GM12878 (cell line): ENCODE measurements around the gene MOCOS. TPM values are rescaled to one million over a fixed set of nuclear protein-coding genes. Genes with fewer than 3 reads are reported as not detected.

Source experiments
- ATF3 ChIP-seq: IDR thresholded peaks from 2 replicates; pipeline ENCODE4 v1.6.1; 2011; ENCODE audit warnings: low read depth, mild to moderate bottlenecking, low read length, moderate library complexity, borderline replicate concordance; ENCODE audit errors: extremely low read depth
- BACH1 ChIP-seq: fragments of 450-650 bp; IDR thresholded peaks from 2 replicates; pipeline ENCODE4 v1.6.1; 2017; ENCODE audit warnings: mild to moderate bottlenecking, borderline replicate concordance
- BHLHE40 ChIP-seq, 2 experiments: fragments of 450-650 bp in 1 of 2; IDR thresholded peaks; 2 replicates each; pipeline ENCODE4 v1.6.1; 2011 to 2017; ENCODE audit warnings: low read depth in 2 of 2, borderline replicate concordance in 1 of 2, improper control_type of control experiment in 1 of 2, low read length in 1 of 2, mild to moderate bottlenecking in 1 of 2
- CBX5 ChIP-seq: sonication (generic); IDR thresholded peaks from 2 replicates; pipeline ENCODE4 v1.6.1; 2016; ENCODE audit warnings: low read depth, moderate library complexity, mild to moderate bottlenecking, inconsistent platforms
- CTCF ChIP-seq, 3 experiments: IDR thresholded peaks in 2 of 3; conservative IDR thresholded peaks in 1 of 3; 2 replicates each; pipeline ENCODE4 v1.5.1; 2011; ENCODE audit warnings: low read depth in 3 of 3, low read length in 3 of 3, mild to moderate bottlenecking in 3 of 3, control low read depth in 2 of 3, moderate library complexity in 2 of 3, inconsistent platforms in 1 of 3, mixed read lengths in 1 of 3; ENCODE audit not compliant: control insufficient read depth in 2 of 3, insufficient read depth in 1 of 3; ENCODE audit errors: extremely low read depth in 1 of 3
- FOXM1 ChIP-seq: IDR thresholded peaks from 2 replicates; pipeline ENCODE4 v1.6.1; 2012; ENCODE audit warnings: low read depth, mild to moderate bottlenecking, inconsistent platforms, low read length, moderate library complexity
- GATAD2B ChIP-seq: fragments of 450-650 bp; conservative IDR thresholded peaks from 2 replicates; pipeline ENCODE4 v1.6.1; 2017; ENCODE audit warnings: low read depth, mild to moderate bottlenecking, moderate library complexity
- HCFC1 ChIP-seq: fragments of 150-350 bp; IDR thresholded peaks from 2 replicates; pipeline ENCODE4 v1.6.1; 2014; ENCODE audit warnings: low read length
- IKZF1 ChIP-seq: fragments of 450-650 bp; conservative IDR thresholded peaks from 2 replicates; pipeline ENCODE4 v1.6.1; 2017; ENCODE audit warnings: antibody characterized with exemption, mild to moderate bottlenecking
- IRF3 ChIP-seq: fragments of 450-650 bp; IDR thresholded peaks from 2 replicates; pipeline ENCODE4 v1.6.1; 2014; ENCODE audit warnings: mild to moderate bottlenecking
- IRF4 ChIP-seq: IDR thresholded peaks from 2 replicates; pipeline ENCODE4 v1.6.1; 2011; ENCODE audit warnings: low read depth, low read length
- IRF5 ChIP-seq: fragments of 450-650 bp; IDR thresholded peaks from 2 replicates; pipeline ENCODE4 v1.6.1; 2017; ENCODE audit warnings: borderline replicate concordance
- MXI1 ChIP-seq: fragments of 150-350 bp; IDR thresholded peaks from 2 replicates; pipeline ENCODE4 v1.6.1; 2011; ENCODE audit warnings: low read depth, mild to moderate bottlenecking, inconsistent platforms, low read length, improper control_type of control experiment
- NFIC ChIP-seq: IDR thresholded peaks from 2 replicates; pipeline ENCODE4 v1.6.1; 2012; ENCODE audit warnings: low read depth, mild to moderate bottlenecking, inconsistent platforms, low read length, moderate library complexity
- NFXL1 ChIP-seq: fragments of 450-650 bp; IDR thresholded peaks from 2 replicates; pipeline ENCODE4 v1.6.1; 2017; ENCODE audit warnings: antibody characterized with exemption, mild to moderate bottlenecking, borderline replicate concordance
- NFYA ChIP-seq: IDR thresholded peaks from 2 replicates; pipeline ENCODE4 v1.6.1; 2011; ENCODE audit warnings: low read depth, mild to moderate bottlenecking, low read length, improper control_type of control experiment, borderline replicate concordance
- NR2C1 ChIP-seq: fragments of 450-650 bp; IDR thresholded peaks from 2 replicates; pipeline ENCODE4 v1.6.1; 2017; ENCODE audit warnings: antibody characterized with exemption, mild to moderate bottlenecking, moderate library complexity
- NR2F1 ChIP-seq: fragments of 450-650 bp; conservative IDR thresholded peaks from 2 replicates; pipeline ENCODE4 v1.6.1; 2017; ENCODE audit warnings: mild to moderate bottlenecking
- PAX5 ChIP-seq: IDR thresholded peaks from 2 replicates; pipeline ENCODE4 v1.6.1; 2011; ENCODE audit warnings: low read depth, low read length, borderline replicate concordance
- PAX8 ChIP-seq: fragments of 450-650 bp; IDR thresholded peaks from 2 replicates; pipeline ENCODE4 v1.6.1; 2017; ENCODE audit warnings: mild to moderate bottlenecking, moderate library complexity
- POLR2A ChIP-seq: IDR thresholded peaks from 2 replicates; pipeline ENCODE4 v1.6.1; 2011; ENCODE audit warnings: low read depth, mild to moderate bottlenecking, low read length
- POLR2AphosphoS5 ChIP-seq: IDR thresholded peaks from 2 replicates; pipeline ENCODE4 v1.6.1; 2011; ENCODE audit warnings: mild to moderate bottlenecking, low read length, inconsistent platforms
- POU2F2 ChIP-seq: IDR thresholded peaks from 3 replicates; pipeline ENCODE4 v1.6.1; 2011; ENCODE audit warnings: low read depth, mild to moderate bottlenecking, low read length, borderline replicate concordance
- SKIL ChIP-seq: fragments of 450-650 bp; IDR thresholded peaks from 2 replicates; pipeline ENCODE4 v1.6.1; 2017; ENCODE audit warnings: mild to moderate bottlenecking, low read depth, inconsistent platforms; ENCODE audit not compliant: poor library complexity, severe bottlenecking
- SUZ12 ChIP-seq: fragments of 200-600 bp; sonication (generic); IDR thresholded peaks from one replicate; pipeline ENCODE4 v1.6.1; 2018; ENCODE audit warnings: antibody characterized with exemption, mild to moderate bottlenecking; ENCODE audit not compliant: unreplicated experiment
- YY1 ChIP-seq: IDR thresholded peaks from 2 replicates; pipeline ENCODE4 v1.6.1; 2011; ENCODE audit warnings: low read depth, mild to moderate bottlenecking, low read length
- polyA plus RNA-seq, 11 experiments: library from polyadenylated mRNA; depleted of rRNA in 4 of 11; unstranded in 6 of 11; stranded (reverse) in 5 of 11; fragments of >200 nt; fragmentation: Nextera tagmentation in 4 of 11; fragmentation: Illumina TruSeq in 1 of 11; extraction: Ambion mirVana in 4 of 11; extraction: Trizol in 1 of 11; gene quantifications; 1 replicate in 1 of 11; 2 replicates in 10 of 11; pipeline versions ENCODE4 v1.2.1 to v1.2.3, GENCODE V29; 2011 to 2016; ENCODE audit warnings: inconsistent platforms in 2 of 11, missing spikeins in 2 of 11, low read depth in 1 of 11
- total RNA-seq, 4 experiments: library from RNA; depleted of rRNA in 3 of 4; stranded (reverse); fragments of >200 nt in 3 of 4; fragmentation: Illumina TruSeq in 1 of 4; extraction: Trizol in 1 of 4; gene quantifications; 2 replicates each; pipeline versions ENCODE4 v1.2.1 to v1.2.3, GENCODE V29; 2013 to 2021

MOCOS gene
- total and polyA plus RNA-seq, 10 of the 15 experiments (the other 5 are each of a cell fraction or from before 2014, with no cell fraction given): 0.16 to 0.56 (median 0.33) TPM

- TF ChIP-seq POU2F2: no peak
- no peak for TF ChIP-seq MXI1
- peak; percentile 30; the same call in 1 of the 2 replicates for TF ChIP-seq YY1
- TF ChIP-seq HCFC1: no peak
- TF ChIP-seq CBX5: no peak
- no peak for TF ChIP-seq NFYA
- TF ChIP-seq NFXL1: no peak
- TF ChIP-seq NFIC: no peak
- no peak for TF ChIP-seq SKIL
- no peak for TF ChIP-seq IRF5
- TF ChIP-seq FOXM1: no peak
- no peak for TF ChIP-seq POLR2A
- TF ChIP-seq NR2C1: no peak
- 0 out of 2 replicates have a peak, but pooled peaks have one; percentile 22 for TF ChIP-seq NR2F1
- no peak for TF ChIP-seq PAX8
- no peak for TF ChIP-seq CTCF (IDR thresholded peaks at IDR 0.05 in 2 of 3, conservative IDR thresholded peaks at IDR 0.05 in 1 of 3; ENCODE audit: control insufficient read depth in 2 of 3, extremely low read depth in 1 of 3, insufficient read depth in 1 of 3, low read depth in 3 of 3, low read length in 3 of 3)
- TF ChIP-seq POLR2AphosphoS5: no peak
- peak; percentile 43; the same call in 1 of the 2 replicates for TF ChIP-seq IKZF1
- TF ChIP-seq IRF4: no peak
- TF ChIP-seq BACH1: no peak
- TF ChIP-seq PAX5: no peak
- no peak for TF ChIP-seq IRF3
- no peak; a peak in 1 of 4 replicates for TF ChIP-seq BHLHE40 (IDR thresholded peaks at IDR 0.05; ENCODE audit: borderline replicate concordance in 1 of 2, low read depth in 2 of 2, low read length in 1 of 2)
- no peak for TF ChIP-seq SUZ12
- no peak for TF ChIP-seq ATF3
- TF ChIP-seq GATAD2B: peak; percentile 68
These were observed at the start of gene MOCOS (continued) for GRCh38 chr18:36187193-36187825.
